Measurements from ENCODE around the gene MSI2. TPM values are rescaled to one million over a fixed set of nuclear protein-coding genes. Genes with fewer than 3 reads are reported as not detected.

MSI2 gene
- total RNA-seq, 6 experiments from 2014 or later = 12.0 to 22.6 (median 19.4) TPM

GRCh38 chr17:57629886-57630285, 373.6 kb downstream of the MSI2 start:
- Histone ChIP-seq H3K36me3 (no peaks in the 10 kb centered on the region), H3K4me3 (no peak overlapping the region), H3K27ac (no peak overlapping the region), H3K4me1 (no peaks in the 10 kb centered on the region), H3K9me3 (no peaks in the 10 kb centered on the region), H3K27me3 (no peaks in the 10 kb centered on the region)
- TF ChIP-seq CTCF (IDR thresholded peaks at IDR 0.05) = no peak
- TF ChIP-seq POLR2A (IDR thresholded peaks at IDR 0.05) = no peak
- ATAC-seq (no peak), DNase-seq (peak in 1 of 3 donors; percentile 27)
- WGBS (ENCODE audit: insufficient coverage, low coverage, low lambda C conversion rate, missing lambda C conversion rate) = 80% methylated on average over 1 of the region's 4 CpGs
- intact Hi-C loops (cut with DNase I) = no loop called here

GRCh38 chr17:57630736-57631135, 374.4 kb downstream of the MSI2 start:
- Histone ChIP-seq H3K27me3 (no peaks in the 10 kb centered on the region), H3K9me3 (no peaks in the 10 kb centered on the region), H3K27ac (no peak overlapping the region), H3K4me1 (no peaks in the 10 kb centered on the region), H3K36me3 (no peaks in the 10 kb centered on the region), H3K4me3 (no peak overlapping the region)
- no peak for TF ChIP-seq CTCF (IDR thresholded peaks at IDR 0.05)
- no peak for TF ChIP-seq POLR2A (IDR thresholded peaks at IDR 0.05)
- 94% methylated on average over 2 of the region's 8 CpGs for WGBS (ENCODE audit: insufficient coverage, low coverage, low lambda C conversion rate, missing lambda C conversion rate)
- intact Hi-C loops (cut with DNase I) = no loop called here
- DNase-seq (peak in 1 of 3 donors; percentile 20), ATAC-seq (no peak)

GRCh38 chr17:57631871-57632270, 375.5 kb downstream of the MSI2 start:
- TF ChIP-seq POLR2A (IDR thresholded peaks at IDR 0.05) (no peak), CTCF (IDR thresholded peaks at IDR 0.05) (no peak)
- Histone ChIP-seq H3K4me1 (no peaks in the 10 kb centered on the region), H3K36me3 (no peaks in the 10 kb centered on the region), H3K9me3 (no peaks in the 10 kb centered on the region), H3K27ac (no peak overlapping the region), H3K4me3 (no peak overlapping the region), H3K27me3 (no peaks in the 10 kb centered on the region)
- DNase-seq = no peak
- ATAC-seq = no peak
- intact Hi-C loops (cut with DNase I) = no loop called here
- WGBS (ENCODE audit: insufficient coverage, low coverage, low lambda C conversion rate, missing lambda C conversion rate) = 76% methylated on average over 5 of the region's 6 CpGs

GRCh38 chr17:57632294-57632693, 376.0 kb downstream of the MSI2 start:
- ATAC-seq = no peak
- Histone ChIP-seq H3K4me3 (no peak overlapping the region), H3K9me3 (no peaks in the 10 kb centered on the region), H3K27ac (no peak overlapping the region), H3K4me1 (no peaks in the 10 kb centered on the region), H3K36me3 (no peaks in the 10 kb centered on the region), H3K27me3 (no peaks in the 10 kb centered on the region)
- TF ChIP-seq POLR2A (IDR thresholded peaks at IDR 0.05) = no peak
- TF ChIP-seq CTCF (IDR thresholded peaks at IDR 0.05) = no peak
- peak in 1 of 3 donors; percentile 37 for DNase-seq
- intact Hi-C loops (cut with DNase I) = no loop called here
- no CpG with 5 or more reads among the region's 5 CpGs for WGBS (ENCODE audit: insufficient coverage, low coverage, low lambda C conversion rate, missing lambda C conversion rate)

GRCh38 chr17:57633236-57633635, 376.9 kb downstream of the MSI2 start:
- TF ChIP-seq CTCF (IDR thresholded peaks at IDR 0.05) (no peak), POLR2A (IDR thresholded peaks at IDR 0.05) (no peak)
- Histone ChIP-seq H3K9me3 (no peaks in the 10 kb centered on the region), H3K4me3 (no peak overlapping the region), H3K36me3 (no peaks in the 10 kb centered on the region), H3K27me3 (no peaks in the 10 kb centered on the region), H3K4me1 (no peaks in the 10 kb centered on the region), H3K27ac (no peak overlapping the region)
- intact Hi-C loops (cut with DNase I) = no loop called here
- peak in 1 of 3 donors; percentile 21 for DNase-seq
- no peak for ATAC-seq
- WGBS (ENCODE audit: insufficient coverage, low coverage, low lambda C conversion rate, missing lambda C conversion rate) = 100% methylated on average over 1 of the region's 14 CpGs

Data from right lobe of liver (tissue), 6 donors.